Pancreas (tissue), 10 donors: ENCODE results near the gene LMNTD2. TPM values are rescaled to one million over a fixed set of nuclear protein-coding genes. Genes with fewer than 3 reads are reported as not detected.

Experiments
- ATAC-seq, 4 donors: fragments of 200-7000 bp; cut with Tn5 transposase; one replicate each; pipeline versions ENCODE4 v1.8.0 to v1.9.1; 2020; ENCODE audit warnings: mild to moderate bottlenecking in 4 of 4, moderate library complexity in 4 of 4
- DNase-seq, 6 donors: peaks; one replicate each; pipeline ENCODE4 v3.0.0-alpha.2; 2020
- FAIRE-seq: peaks from 2 replicates; lab custom pipeline; 2012; peaks lifted over from hg19 to GRCh38; lab: Jason Lieb, UNC
- H3K27ac ChIP-seq, 4 donors: fragments of 200-600 bp; sonication (generic); 1 replicate in 3 of 4; 2 replicates in 1 of 4; pipeline versions ENCODE4 v1.5.0 to v1.8.0; 2020
- H3K27me3 ChIP-seq, 4 donors: fragments of 200-600 bp; one replicate each; pipeline ENCODE4 v1.8.0; 2021
- H3K36me3 ChIP-seq, 3 donors: fragments of 200-600 bp; sonication (generic) in 1 of 3; one replicate each; pipeline versions ENCODE4 v1.5.0 to v1.8.0; 2020 to 2021
- H3K4me1 ChIP-seq, 3 donors: fragments of 200-600 bp; one replicate each; pipeline ENCODE4 v1.8.0; 2021
- H3K4me3 ChIP-seq, 4 donors: fragments of 200-600 bp; sonication (generic) in 2 of 4; one replicate each; pipeline versions ENCODE4 v1.5.0 to v1.8.0; 2020 to 2021
- H3K9me3 ChIP-seq, 4 donors: fragments of 200-600 bp; one replicate each; pipeline ENCODE4 v1.8.0; 2021
- CTCF ChIP-seq, 4 donors: fragments of 200-600 bp; sonication (generic) in 3 of 4; IDR thresholded peaks; one replicate each; pipeline versions ENCODE4 v1.5.0 to v1.8.0; 2021; ENCODE audit warnings: antibody characterized with exemption in 4 of 4
- WGBS, 2 donors: extraction: QIAGEN DNeasy Blood & Tissue Kit; methylation state at CpG; one replicate each; pipeline ENCODE4 v1.1.7; 2013; 5-methylcytosine and 5-hydroxymethylcytosine counted together
- intact Hi-C, 3 donors: fragments of 100-400 bp; cut with DNase I; formaldehyde crosslinking; loops; one replicate each; pipeline versions ENCODE4 v1.11.1 to v1.14.2; 2022
- polyA plus RNA-seq, 2 donors: library from polyadenylated mRNA; stranded (reverse); fragments of 200-250 nt; gene quantifications; one replicate each; pipeline ENCODE4 v1.2.3, GENCODE V29; 2013
- total RNA-seq, 6 donors: library from RNA; stranded (reverse); fragmentation: NEBNext Ultra II Directional in 4 of 6; extraction: Animal tissue kit (Norgen Biotek cat#: 25700) in 4 of 6; gene quantifications; one replicate each; pipeline versions ENCODE4 v1.2.1 to v1.2.4, GENCODE V29; 2021 to 2023
- donor health status: healthy with polysubstance abuse.
- donor health status: DM: no; HTN: no; CAD: no; lungs with moderate emphysema.
- donor health status: DM: no; HTN: no; CAD: no.
- donor health status: control.
- donor health status: control.
- donor health status: Bipolar disorder and iron deficiency.
- donor health status: DM: yes; HTN: yes; CAD: no.
- donor health status: DM: no; HTN: no; CAD: no.
- donor health status: DM: no; HTN: no; CAD: no.
- donor health status: DM: yes; HTN: yes; CAD: no.

The LMNTD2 gene
- total and polyA plus RNA-seq, 8 donors = 2.7 to 24.2 (median 5.9) TPM

- Histone ChIP-seq H3K36me3 (peaks cover 0 to 7% (median 0%) of the 10 kb centered on the region in 3 donors), H3K4me1 (peaks cover 22 to 33% (median 28%) of the 10 kb centered on the region in 3 donors), H3K9me3 (no peaks in the 10 kb centered on the region), H3K27me3 (no peaks in the 10 kb centered on the region), H3K27ac (no peak overlapping the region), H3K4me3 (peak overlapping the region in 1 of 4 donors; percentile 81)
- peak in 1 of 6 donors; percentile 29 for DNase-seq
- 56 to 60% methylated on average over 21 of the region's 21 CpGs for WGBS, 2 donors
- no peak for FAIRE-seq
- no peak for ATAC-seq
- intact Hi-C loops = no loop called here
- TF ChIP-seq CTCF (IDR thresholded peaks at IDR 0.05) = no peak
Measured at GRCh38 chr11:578276-579035, 17.9 kb upstream of the LMNTD2 start.

- Histone ChIP-seq H3K9me3 (no peaks in the 10 kb centered on the region), H3K36me3 (no peaks in the 10 kb centered on the region), H3K27me3 (no peaks in the 10 kb centered on the region), H3K4me1 (peaks cover 22 to 33% (median 28%) of the 10 kb centered on the region in 3 donors), H3K4me3 (peak overlapping the region in 3 of 4 donors; percentile 78 to 81 (median 79)), H3K27ac (no peak overlapping the region)
- DNase-seq (no peak), ATAC-seq (no peak), FAIRE-seq (no peak)
- no peak for TF ChIP-seq CTCF (IDR thresholded peaks at IDR 0.05)
- intact Hi-C loops = no loop called here
- 21 to 28% methylated on average over 6 of the region's 6 CpGs for WGBS, 2 donors
Measured at GRCh38 chr11:577611-577894, 17.0 kb upstream of the LMNTD2 start.

GRCh38 chr11:576811-577610 lies 16.5 kb upstream of the LMNTD2 start:
- Histone ChIP-seq H3K27me3 (no peaks in the 10 kb centered on the region), H3K36me3 (no peaks in the 10 kb centered on the region), H3K4me3 (peak overlapping the region; percentile 64 to 81 (median 78)), H3K9me3 (no peaks in the 10 kb centered on the region), H3K4me1 (peaks cover 22 to 33% (median 28%) of the 10 kb centered on the region in 3 donors), H3K27ac (peak overlapping the region in 3 of 4 donors; percentile 25 to 99 (median 47))
- no peak for TF ChIP-seq CTCF (IDR thresholded peaks at IDR 0.05)
- no peak for ATAC-seq
- WGBS, 2 donors = 1% methylated on average over 38 to 46 of the region's 48 CpGs
- FAIRE-seq = no peak
- intact Hi-C loops = no loop called here
- DNase-seq = peak in 4 of 6 donors; percentile 48 to 82 (median 62)

GRCh38 chr11:575996-576768 lies 15.6 kb upstream of the LMNTD2 start, which contains the start of gene PHRF1:
Gene PHRF1, plus strand, starts transcription at chr11:576470. Its CDS starts 5,043 bp downstream, at chr11:581513.
- FAIRE-seq (no peak), DNase-seq (peak; percentile 95 to 99 (median 96)), ATAC-seq (peak; percentile 88 to 95 (median 92))
- peak within 1 kb of the TSS; percentile 64 to 81 (median 78) for H3K4me3 ChIP-seq
- peak within 1 kb of the TSS; percentile 94 to 99 (median 95) for H3K27ac ChIP-seq
- H3K9me3 ChIP-seq = no peaks in the 10 kb centered on the region
- no peak for TF ChIP-seq CTCF (IDR thresholded peaks at IDR 0.05)
- no peaks in the 10 kb centered on the region for H3K27me3 ChIP-seq
- intact Hi-C loops = no loop called here
- peaks cover 22 to 33% (median 28%) of the 10 kb centered on the region in 3 donors for H3K4me1 ChIP-seq
- H3K36me3 ChIP-seq = no peaks in the 10 kb centered on the region
- WGBS, 2 donors = 0% methylated on average over 55 to 87 of the region's 99 CpGs
